ENCODE results near the gene ARHGAP26.
A peak's percentile ranks its signal among the peaks of the same experiment; 100 is the strongest.

ARHGAP26 gene
- total RNA-seq, result 36.4 reads per million, percentile 61 among the genes with 10 or more reads in this experiment

- DNase-seq, result peak; percentile 90
Measured at GRCh38 chr5:142769793-142770649, at the start of gene ARHGAP26. ARHGAP26 (plus strand) TSS chr5:142770377; CDS start chr5:142770762, 385 bp downstream.

GRCh38 chr5:142720641-142721271 is 49.4 kb upstream of the ARHGAP26 start:
- DNase-seq, result no peak

- DNase-seq, result no peak
Measured at GRCh38 chr5:142722146-142722545, 48.0 kb upstream of the ARHGAP26 start.

GRCh38 chr5:142722896-142723295 is 47.3 kb upstream of the ARHGAP26 start:
- no peak for DNase-seq

GRCh38 chr5:142724821-142725220 is 45.4 kb upstream of the ARHGAP26 start:
- DNase-seq, result no peak

- DNase-seq, result no peak
Measured at GRCh38 chr5:142725231-142726187, 44.7 kb upstream of the ARHGAP26 start.

GRCh38 chr5:142726188-142726731 is 43.9 kb upstream of the ARHGAP26 start:
- DNase-seq, result no peak

- no peak for DNase-seq
Measured at GRCh38 chr5:142727735-142728047, 42.5 kb upstream of the ARHGAP26 start.

- DNase-seq, result no peak
Measured at GRCh38 chr5:142735323-142736246, 34.6 kb upstream of the ARHGAP26 start.

GRCh38 chr5:142736247-142736632 is 33.9 kb upstream of the ARHGAP26 start:
- DNase-seq, result no peak

GRCh38 chr5:142737179-142737578 is 33.0 kb upstream of the ARHGAP26 start:
- no peak for DNase-seq

- no peak for DNase-seq
Measured at GRCh38 chr5:142740474-142741242, 29.5 kb upstream of the ARHGAP26 start.

- DNase-seq, result no peak
Measured at GRCh38 chr5:142743592-142744441, 26.4 kb upstream of the ARHGAP26 start.

- no peak for DNase-seq
Measured at GRCh38 chr5:142745268-142745667, 24.9 kb upstream of the ARHGAP26 start.

GRCh38 chr5:142746532-142747433 is 23.4 kb upstream of the ARHGAP26 start:
- no peak for DNase-seq

- no peak for DNase-seq
Measured at GRCh38 chr5:142748132-142748531, 22.0 kb upstream of the ARHGAP26 start.

- DNase-seq, result peak; percentile 34
Measured at GRCh38 chr5:142748568-142749249, 21.5 kb upstream of the ARHGAP26 start.

GRCh38 chr5:142749321-142749720 is 20.9 kb upstream of the ARHGAP26 start:
- no peak for DNase-seq
